Endothelial cell of umbilical vein (primary cell): ENCODE results near the gene ACOX1. TPM values are rescaled to one million over a fixed set of nuclear protein-coding genes. Genes with fewer than 3 reads are reported as not detected.

Experiments
- BruUV-seq: library from RNA; stranded (reverse); fragments of 400-500 nt; replicated peaks from 2 replicates; lab custom pipeline; 2021; lab: Mats Ljungman, UMichigan
- CTCF ChIA-PET: fragments of 300-600, 350-600 bp; sonication (Branson Sonifier 250); formaldehyde crosslinking; loops from one replicate; lab custom pipeline; 2021; ENCODE audit warnings: antibody characterized with exemption, inconsistent platforms; lab: Charles Lee
- POLR2A ChIA-PET: fragments of 300-600, 350-600 bp; sonication (Branson Sonifier 250); formaldehyde crosslinking; loops from one replicate; lab custom pipeline; 2021; ENCODE audit warnings: antibody characterized with exemption, inconsistent platforms; lab: Charles Lee
- DNase-seq: peaks from one replicate; pipeline ENCODE4 v3.0.0-alpha.2; 2011; ENCODE audit warnings: low read depth, low spot score
- FAIRE-seq: peaks from 2 replicates; lab custom pipeline; 2011; peaks lifted over from hg19 to GRCh38; lab: Jason Lieb, UNC
- H2AFZ ChIP-seq: 2 replicates; pipeline ENCODE4 v1.6.0; 2012; ENCODE audit warnings: low read depth, low read length, control low read depth, inconsistent platforms
- H3K27ac ChIP-seq: 2 replicates; pipeline ENCODE4 v1.5.1; 2011; ENCODE audit warnings: low read depth, mild to moderate bottlenecking, control low read depth, low read length, moderate library complexity; ENCODE audit not compliant: insufficient read depth
- H3K27me3 ChIP-seq, 2 experiments: 2 replicates each; pipeline versions ENCODE4 v1.6.0 to v1.6.1; 2011; ENCODE audit warnings: low read length in 2 of 2, mixed read lengths in 1 of 2; ENCODE audit not compliant: control insufficient read depth in 2 of 2, insufficient read depth in 2 of 2
- H3K36me3 ChIP-seq, 2 experiments: 2 replicates in 1 of 2; 3 replicates in 1 of 2; pipeline ENCODE4 v1.5.1; 2011; ENCODE audit warnings: low read length in 2 of 2, mild to moderate bottlenecking in 1 of 2, moderate library complexity in 1 of 2; ENCODE audit not compliant: control insufficient read depth in 2 of 2, insufficient read depth in 2 of 2; ENCODE audit errors: extremely low read depth in 1 of 2
- H3K4me1 ChIP-seq: 3 replicates; pipeline ENCODE4 v1.5.1; 2011; ENCODE audit warnings: mild to moderate bottlenecking, low read length; ENCODE audit not compliant: control insufficient read depth, insufficient read depth; ENCODE audit errors: extremely low read depth
- H3K4me2 ChIP-seq: 2 replicates; pipeline ENCODE4 v1.6.1; 2011; ENCODE audit warnings: low read length, control low read depth, mixed read lengths; ENCODE audit not compliant: insufficient read depth
- H3K4me3 ChIP-seq, 3 experiments: fragments of 200-600 bp in 1 of 3; sonication (generic), shearing (Covaris generic) in 1 of 3; replicated peaks in 1 of 3; 2 replicates each; pipeline ENCODE4 v1.5.1; 2011 to 2016; ENCODE audit warnings: control low read depth in 3 of 3, low read length in 3 of 3, mild to moderate bottlenecking in 2 of 3, inconsistent platforms in 1 of 3, low read depth in 1 of 3, moderate library complexity in 1 of 3; ENCODE audit not compliant: insufficient read depth in 1 of 3
- H3K79me2 ChIP-seq: 2 replicates; pipeline ENCODE4 v1.6.0; 2012; ENCODE audit warnings: low read length, inconsistent platforms; ENCODE audit not compliant: control insufficient read depth, insufficient read depth
- H3K9ac ChIP-seq: replicated peaks from 2 replicates; pipeline ENCODE3; 2011; ENCODE audit warnings: low read length, control low read depth; ENCODE audit not compliant: insufficient read depth; ENCODE audit errors: extremely low read depth
- H3K9me1 ChIP-seq: replicated peaks from 3 replicates; pipeline ENCODE4 v1.6.0; 2011; ENCODE audit warnings: mild to moderate bottlenecking, low read length; ENCODE audit not compliant: control insufficient read depth, insufficient read depth; ENCODE audit errors: extremely low read depth
- H3K9me3 ChIP-seq: replicated peaks from 2 replicates; pipeline ENCODE4 v1.5.1; 2012; ENCODE audit warnings: low read length, inconsistent platforms; ENCODE audit not compliant: control insufficient read depth, insufficient read depth
- H4K20me1 ChIP-seq: replicated peaks from 2 replicates; pipeline ENCODE3; 2011; ENCODE audit warnings: mild to moderate bottlenecking, low read length; ENCODE audit not compliant: control insufficient read depth, insufficient read depth; ENCODE audit errors: extremely low read depth
- CTCF ChIP-seq, 2 donors: IDR thresholded peaks; 1 replicate in 1 of 2; 2 replicates in 1 of 2; pipeline ENCODE4 v1.5.1; 2011; ENCODE audit warnings: low read length in 2 of 2, mild to moderate bottlenecking in 2 of 2, moderate library complexity in 2 of 2, control low read depth in 1 of 2, inconsistent platforms in 1 of 2, low read depth in 1 of 2; ENCODE audit not compliant: insufficient read depth in 1 of 2; ENCODE audit errors: extremely low read depth in 1 of 2
- JUN ChIP-seq: IDR thresholded peaks from 2 replicates; pipeline ENCODE4 v1.6.1; 2011; ENCODE audit warnings: borderline replicate concordance, low read depth; ENCODE audit not compliant: insufficient read length, insufficient read depth
- dilution Hi-C: fragments of 300-500 bp; cut with MboI; formaldehyde crosslinking; loops from one replicate; pipeline ENCODE4 v1.15.0; 2019; ENCODE audit warnings: low sequenced_read_pairs; ENCODE audit not compliant: extremely low pct_ligation_motif_present
- intact Hi-C: fragments of 100-400 bp; cut with micrococcal nuclease; formaldehyde crosslinking; loops from one replicate; pipeline ENCODE4 v1.10.0; 2022
- polyA plus RNA-seq, 4 experiments: library from polyadenylated mRNA; depleted of rRNA in 3 of 4; stranded (reverse) in 3 of 4; unstranded in 1 of 4; fragments of >200 nt; gene quantifications; 2 replicates each; pipeline versions ENCODE4 v1.2.1 to v1.2.3, GENCODE V29; 2011 to 2012; ENCODE audit warnings: missing spikeins in 1 of 4
- total RNA-seq: library from RNA; stranded (reverse); gene quantifications from 2 replicates; pipeline ENCODE4 v1.2.3, GENCODE V29; 2021

The ACOX1 gene
- total and polyA plus RNA-seq, 2 donors (not counting 3 experiments of a cell fraction or from before 2014, with no cell fraction given): 17.9 to 45.1 TPM

DNA sequence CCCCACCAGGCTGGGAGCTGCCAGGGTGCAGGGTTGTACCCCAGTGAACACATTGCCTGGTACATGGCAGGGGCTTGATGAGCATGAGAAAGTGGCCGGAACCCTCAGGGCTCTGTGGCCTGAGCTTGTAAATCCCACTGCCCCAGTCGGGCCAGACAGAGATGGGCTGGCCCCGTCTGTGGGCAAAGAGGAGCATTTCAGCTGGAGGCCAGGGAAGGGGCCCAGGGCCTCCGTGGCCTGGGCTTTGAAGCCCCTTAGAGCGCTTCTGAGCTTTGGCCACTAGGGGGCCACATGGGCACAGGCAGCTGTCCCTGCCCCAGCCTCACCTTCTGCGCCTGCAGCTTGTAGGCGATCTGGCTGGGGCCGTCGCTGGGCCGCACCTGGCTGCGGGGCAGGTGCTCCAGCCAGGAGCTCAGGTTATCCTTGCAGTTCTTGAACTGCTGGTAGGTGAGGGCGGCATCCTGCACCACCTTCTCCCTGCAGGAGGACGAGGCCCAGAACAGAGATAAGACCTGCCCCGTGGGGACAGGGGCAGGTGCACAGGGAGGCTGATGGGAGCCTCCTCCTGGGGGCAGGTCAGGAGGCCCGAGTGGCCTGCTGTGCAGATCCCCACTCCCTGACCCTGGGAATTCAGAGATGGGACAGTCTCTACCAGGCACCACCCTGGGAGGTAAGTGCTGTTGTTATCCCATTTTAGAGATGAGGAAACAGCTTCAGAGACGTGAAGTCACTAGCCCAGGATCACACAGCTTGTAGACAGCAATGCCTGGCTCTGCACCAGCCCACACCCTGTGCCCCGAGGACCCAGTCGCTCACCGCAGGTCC lies 35.3 kb upstream of the ACOX1 start:
- Histone ChIP-seq H3K9ac (no peak overlapping the region), H3K4me3 (no peak overlapping the region), H3K9me3 (no peaks in the 10 kb centered on the region), H3K4me2 (no peak overlapping the region), H4K20me1 (no peaks in the 10 kb centered on the region), H2AFZ (no peak overlapping the region), H3K9me1 (no peaks in the 10 kb centered on the region), H3K27ac (no peak overlapping the region), H3K79me2 (no peaks in the 10 kb centered on the region), H3K36me3 (no peaks in the 10 kb centered on the region), H3K27me3 (no peaks in the 10 kb centered on the region), H3K4me1 (no peaks in the 10 kb centered on the region)
- ChIA-PET POLR2A (no interaction called here), CTCF (interaction anchor here (0.6 to 3.4 kb wide), 58 partner anchors 8 to 285 kb away, joined by 3 to 31 read pairs (median 5); partner anchors contain the start of genes CDK3, EVPL, EXOC7 and FBF1)
- dilution Hi-C loops: no loop called here
- intact Hi-C loops: loop anchor here (5.0 to 10.0 kb wide), 4 partner anchors 63 to 260 kb away; partner anchors contain the start of gene ZACN
- DNase-seq (peak; percentile 59), FAIRE-seq (peak; percentile 72)
- TF ChIP-seq JUN (no peak), CTCF (IDR thresholded peaks at IDR 0.05; ENCODE audit: extremely low read depth in 1 of 2, insufficient read depth in 1 of 2, low read depth in 1 of 2, low read length in 2 of 2) (peak; percentile 89 to 99)
- BruUV-seq: no TSS peak
